ENCODE results near the gene SLC44A4.
"Not testable (repeated sequence)": the region's sequence is repeated elsewhere in the genome, so short reads cannot be mapped to it uniquely, and the experiment has no call there.

SLC44A4 gene

GRCh38 chr6:31865205-31866118, 13.3 kb downstream of the SLC44A4 start:
- no peak for DNase-seq
- no peak for TF ChIP-seq POLR2A (IDR thresholded peaks at IDR 0.05; ENCODE audit: low read length)
- TF ChIP-seq GATA1 (IDR thresholded peaks at IDR 0.05; ENCODE audit: low read depth, low read length): no peak

- TF ChIP-seq POLR2A (IDR thresholded peaks at IDR 0.05; ENCODE audit: low read length): no peak
- no peak for TF ChIP-seq GATA1 (IDR thresholded peaks at IDR 0.05; ENCODE audit: low read depth, low read length)
- no peak for DNase-seq
These were observed 14.0 kb downstream of the SLC44A4 start for GRCh38 chr6:31864818-31865204.

- not testable (repeated sequence) for DNase-seq
These were observed 14.7 kb downstream of the SLC44A4 start for GRCh38 chr6:31864123-31864562.

- TF ChIP-seq GATA1 (IDR thresholded peaks at IDR 0.05; ENCODE audit: low read depth, low read length) (no peak), POLR2A (IDR thresholded peaks at IDR 0.05; ENCODE audit: low read length) (peak; percentile 97)
- peak; percentile 100 for DNase-seq
These were observed 16.2 kb downstream of the SLC44A4 start, which contains the start of gene NEU1 for GRCh38 chr6:31862344-31863235. Gene NEU1 (minus strand): TSS chr6:31862821. CDS start chr6:31862776, 45 bp downstream.

DNA sequence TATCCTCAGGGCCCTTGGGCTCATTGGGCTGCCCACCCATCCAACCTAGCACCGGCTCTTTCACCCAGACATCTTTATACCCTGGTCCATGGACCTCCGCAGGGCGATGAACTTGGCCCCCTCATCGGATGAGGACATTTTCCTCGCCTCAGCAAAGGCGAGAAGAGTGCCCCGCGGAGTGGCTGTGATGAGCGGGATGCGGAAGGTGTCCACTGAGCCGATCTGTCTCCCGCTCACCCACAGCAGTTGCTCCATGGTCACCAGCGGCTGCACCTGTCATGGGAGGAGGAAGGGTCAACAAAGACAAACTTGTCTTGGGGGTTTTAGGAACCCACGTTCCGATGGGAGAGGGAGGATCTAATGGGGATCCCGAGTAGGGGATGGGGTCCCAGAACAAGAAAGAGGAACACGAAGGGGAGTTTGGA, 16.9 kb downstream of the SLC44A4 start:
- peak in 1 of 2 experiments; percentile 39 for DNase-seq
- TF ChIP-seq GATA1 (IDR thresholded peaks at IDR 0.05; ENCODE audit: low read depth, low read length): no peak
- no peak for TF ChIP-seq POLR2A (IDR thresholded peaks at IDR 0.05; ENCODE audit: low read length)

GRCh38 chr6:31861150-31861549, 17.6 kb downstream of the SLC44A4 start:
- TF ChIP-seq POLR2A (IDR thresholded peaks at IDR 0.05; ENCODE audit: low read length) (no peak), GATA1 (IDR thresholded peaks at IDR 0.05; ENCODE audit: low read depth, low read length) (no peak)
- DNase-seq: no peak

GRCh38 chr6:31860349-31860748, 18.4 kb downstream of the SLC44A4 start:
- no peak for DNase-seq
- TF ChIP-seq POLR2A (IDR thresholded peaks at IDR 0.05; ENCODE audit: low read length): no peak
- no peak for TF ChIP-seq GATA1 (IDR thresholded peaks at IDR 0.05; ENCODE audit: low read depth, low read length)

DNA sequence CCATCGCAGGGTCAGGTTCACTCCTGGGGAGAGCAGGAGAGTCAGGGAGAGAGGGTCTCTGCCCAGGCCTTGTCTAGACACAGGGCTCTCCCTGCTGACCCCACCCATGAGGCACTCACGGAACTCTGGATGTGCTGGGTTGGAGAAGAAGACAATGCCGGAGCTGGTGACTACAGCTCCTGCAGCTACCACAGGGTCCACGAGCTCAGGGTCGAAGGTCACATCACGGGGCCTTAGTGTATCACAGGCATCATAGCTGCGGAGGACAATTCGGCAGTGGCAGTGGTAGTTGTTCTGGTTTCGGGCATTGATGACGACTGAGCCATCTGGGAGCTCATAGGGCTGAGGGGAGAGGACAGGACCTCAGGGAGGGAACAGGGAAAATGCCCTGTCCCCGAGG, 18.9 kb downstream of the SLC44A4 start:
- no peak for DNase-seq
- no peak for TF ChIP-seq POLR2A (IDR thresholded peaks at IDR 0.05; ENCODE audit: low read length)
- no peak for TF ChIP-seq GATA1 (IDR thresholded peaks at IDR 0.05; ENCODE audit: low read depth, low read length)

DNA sequence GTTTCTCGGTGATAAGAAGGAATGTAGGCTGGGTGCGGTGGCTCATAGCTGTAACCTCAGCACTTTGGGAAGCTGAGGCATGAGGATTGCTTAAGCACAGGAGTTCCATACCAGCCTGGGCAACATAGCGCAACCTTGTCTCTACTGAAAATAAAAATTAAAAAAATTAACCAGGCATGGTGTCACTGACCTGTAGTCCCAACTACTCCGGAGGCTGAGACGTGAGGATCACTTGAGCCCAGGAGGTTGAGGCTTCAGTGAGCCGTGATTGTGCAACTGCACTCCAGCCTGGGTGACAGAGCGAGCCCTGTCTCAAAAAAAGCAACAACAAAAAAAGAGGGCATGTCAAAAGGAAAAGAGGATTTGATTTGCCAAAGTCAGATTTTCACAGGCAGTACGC, 20.1 kb downstream of the SLC44A4 start:
- no peak for TF ChIP-seq POLR2A (IDR thresholded peaks at IDR 0.05; ENCODE audit: low read length)
- no peak for TF ChIP-seq GATA1 (IDR thresholded peaks at IDR 0.05; ENCODE audit: low read depth, low read length)
- no peak for DNase-seq

GRCh38 chr6:31857774-31858173, 21.0 kb downstream of the SLC44A4 start:
- DNase-seq: not testable (repeated sequence)

DNA sequence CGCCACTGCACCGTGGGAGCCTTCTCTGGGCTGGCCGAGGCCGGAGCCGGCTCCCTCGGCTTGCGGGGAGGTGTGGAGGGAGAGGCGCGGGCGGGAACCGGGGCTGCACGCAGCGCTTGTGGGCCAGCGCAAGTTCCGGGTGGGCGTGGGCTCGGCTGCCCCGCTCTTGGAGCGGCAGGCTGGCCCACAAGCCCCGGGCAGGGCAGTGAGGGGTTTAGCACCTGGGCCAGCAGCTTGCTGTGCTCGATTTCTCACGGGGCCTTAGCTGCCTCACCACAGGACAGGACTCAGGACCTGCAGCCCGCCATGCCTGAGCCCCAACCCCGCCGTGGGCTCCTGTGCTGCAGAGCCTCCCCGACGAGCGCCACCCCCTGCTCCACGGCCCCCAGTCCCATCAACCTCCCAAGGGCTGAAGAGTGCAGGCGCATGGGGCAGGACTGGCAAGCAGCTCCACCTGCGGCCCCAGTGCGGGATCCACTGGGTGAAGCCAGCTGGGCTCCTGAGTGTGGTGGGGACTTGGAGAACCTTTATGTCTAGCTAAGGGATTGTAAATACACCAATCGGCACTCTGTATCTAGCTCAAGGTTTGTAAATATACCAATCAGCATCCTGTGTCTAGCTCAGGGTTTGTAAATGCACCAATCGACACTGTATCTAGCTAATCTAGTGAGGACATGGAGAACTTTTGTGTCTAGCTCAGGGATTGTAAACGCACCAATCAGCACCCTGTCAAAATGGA, 26.6 kb downstream of the SLC44A4 start:
- not testable (repeated sequence) for DNase-seq

DNA sequence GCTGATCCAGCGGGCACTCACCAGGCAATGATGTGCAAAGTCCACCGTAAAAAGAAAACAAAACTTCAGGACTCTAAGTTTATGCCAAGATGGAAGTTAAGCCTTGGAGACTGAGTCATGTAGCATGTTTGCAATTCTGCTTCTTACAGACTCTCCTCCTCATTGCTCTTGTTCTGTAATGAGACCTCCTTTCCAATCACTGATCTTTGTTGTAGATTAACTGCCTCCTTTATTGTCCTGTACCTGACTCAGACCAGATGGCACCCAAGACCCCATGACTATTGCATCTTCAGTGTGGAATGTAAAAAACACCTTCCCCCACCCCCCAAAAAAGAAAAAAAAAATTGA, 27.3 kb downstream of the SLC44A4 start:
- no peak for DNase-seq
- TF ChIP-seq POLR2A (IDR thresholded peaks at IDR 0.05; ENCODE audit: low read length) (no peak), GATA1 (IDR thresholded peaks at IDR 0.05; ENCODE audit: low read depth, low read length) (no peak)

- no peak for DNase-seq
- TF ChIP-seq GATA1 (IDR thresholded peaks at IDR 0.05; ENCODE audit: low read depth, low read length): no peak
- no peak for TF ChIP-seq POLR2A (IDR thresholded peaks at IDR 0.05; ENCODE audit: low read length)
These were observed 27.9 kb downstream of the SLC44A4 start for GRCh38 chr6:31850765-31851484.
